Mesendoderm (in vitro differentiated cells): ENCODE data around the gene MSMB.
"Not testable (repeated sequence)": the region's sequence is repeated elsewhere in the genome, so short reads cannot be mapped to it uniquely, and the experiment has no call there.

Source experiments
- DNase-seq: peaks from one replicate; pipeline ENCODE4 v3.0.0; 2013
- H2AK5ac ChIP-seq: 2 replicates; pipeline ENCODE4 v1.6.1; 2013; ENCODE audit warnings: low read length, inconsistent platforms
- H2BK120ac ChIP-seq: 2 replicates; pipeline ENCODE4 v1.6.1; 2013; ENCODE audit warnings: low read depth, mild to moderate bottlenecking, low read length, moderate library complexity, mixed read lengths
- H2BK15ac ChIP-seq: replicated peaks from 2 replicates; pipeline ENCODE4 v1.6.1; 2013; ENCODE audit warnings: low read depth, mild to moderate bottlenecking, moderate library complexity
- H2BK5ac ChIP-seq: 2 replicates; pipeline ENCODE4 v1.6.1; 2013; ENCODE audit warnings: low read length, inconsistent platforms
- H3K18ac ChIP-seq: 2 replicates; pipeline ENCODE4 v1.6.1; 2013; ENCODE audit warnings: mild to moderate bottlenecking, low read length, mixed read lengths
- H3K23ac ChIP-seq: one replicate; pipeline ENCODE4 v1.6.1; 2013; ENCODE audit warnings: low read length
- H3K27ac ChIP-seq: 2 replicates; pipeline ENCODE4 v1.5.1; 2013; ENCODE audit warnings: low read depth, mild to moderate bottlenecking, inconsistent platforms, low read length, moderate library complexity
- H3K27me3 ChIP-seq: 2 replicates; pipeline ENCODE4 v1.6.1; 2013; ENCODE audit warnings: low read length, control low read depth, mild to moderate bottlenecking, inconsistent platforms; ENCODE audit not compliant: insufficient read depth, poor library complexity
- H3K36me3 ChIP-seq: 2 replicates; pipeline ENCODE4 v1.6.1; 2013; ENCODE audit warnings: low read length, inconsistent platforms; ENCODE audit not compliant: control insufficient read depth, insufficient read depth
- H3K4ac ChIP-seq: one replicate; pipeline ENCODE4 v1.6.1; 2013; ENCODE audit warnings: low read depth, mild to moderate bottlenecking, low read length, moderate library complexity
- H3K4me1 ChIP-seq: 2 replicates; pipeline ENCODE4 v1.6.1; 2013; ENCODE audit warnings: low read depth, low read length, inconsistent platforms; ENCODE audit not compliant: control insufficient read depth
- H3K4me2 ChIP-seq: 2 replicates; pipeline ENCODE4 v1.6.1; 2013; ENCODE audit warnings: low read length
- H3K4me3 ChIP-seq: 2 replicates; pipeline ENCODE4 v1.5.1; 2013; ENCODE audit warnings: mild to moderate bottlenecking, low read length
- H3K56ac ChIP-seq: one replicate; pipeline ENCODE4 v1.6.1; 2013; ENCODE audit warnings: low read length
- H3K79me1 ChIP-seq: 2 replicates; pipeline ENCODE4 v1.6.1; 2013; ENCODE audit warnings: low read length, inconsistent platforms
- H3K79me2 ChIP-seq: 2 replicates; pipeline ENCODE4 v1.6.1; 2013; ENCODE audit warnings: mild to moderate bottlenecking, low read length; ENCODE audit not compliant: control insufficient read depth, insufficient read depth
- H3K9ac ChIP-seq: 2 replicates; pipeline ENCODE4 v1.6.1; 2013; ENCODE audit warnings: low read length, inconsistent platforms
- H4K5ac ChIP-seq: one replicate; pipeline ENCODE4 v1.6.1; 2013; ENCODE audit warnings: low read length
- H4K8ac ChIP-seq: one replicate; pipeline ENCODE4 v1.6.1; 2013; ENCODE audit warnings: low read depth, mild to moderate bottlenecking, control low read depth, low read length, moderate library complexity
- WGBS: extraction: QIAGEN DNeasy Blood & Tissue Kit; methylation state at CpG from one replicate; pipeline ENCODE4 v1.1.7; 2013; ENCODE audit warnings: low lambda C conversion rate, missing lambda C conversion rate; ENCODE audit not compliant: insufficient coverage; ENCODE audit errors: extremely low coverage; 5-methylcytosine and 5-hydroxymethylcytosine counted together

MSMB gene

GRCh38 chr10:46005383-46005782 is 40.7 kb downstream of the MSMB start:
- Histone ChIP-seq H2BK15ac (no peak overlapping the region), H3K4me1 (no peaks in the 10 kb centered on the region), H2BK120ac (no peak overlapping the region), H3K27me3 (no peaks in the 10 kb centered on the region), H3K9ac (no peak overlapping the region), H3K4me2 (no peak overlapping the region), H3K27ac (no peak overlapping the region), H2AK5ac (no peak overlapping the region), H3K56ac (no peak overlapping the region), H3K4ac (no peak overlapping the region), H3K79me1 (peaks cover 1% of the 10 kb centered on the region), H2BK5ac (no peak overlapping the region), H3K4me3 (no peak overlapping the region), H4K5ac (no peak overlapping the region), H3K18ac (no peak overlapping the region), H4K8ac (no peak overlapping the region), H3K79me2 (no peaks in the 10 kb centered on the region), H3K36me3 (peaks cover 16% of the 10 kb centered on the region), H3K23ac (no peak overlapping the region)
- WGBS, result no CpG with 5 or more reads among the region's 4 CpGs
- DNase-seq, result no peak

GRCh38 chr10:46004963-46005362 is 41.1 kb downstream of the MSMB start:
- Histone ChIP-seq H3K18ac (no peak overlapping the region), H3K23ac (no peak overlapping the region), H2BK5ac (no peak overlapping the region), H2AK5ac (no peak overlapping the region), H3K27ac (no peak overlapping the region), H4K5ac (no peak overlapping the region), H2BK120ac (no peak overlapping the region), H3K4me2 (no peak overlapping the region), H3K56ac (no peak overlapping the region), H2BK15ac (no peak overlapping the region), H3K79me2 (no peaks in the 10 kb centered on the region), H3K4me1 (no peaks in the 10 kb centered on the region), H3K79me1 (peaks cover 1% of the 10 kb centered on the region), H3K9ac (no peak overlapping the region), H4K8ac (no peak overlapping the region), H3K36me3 (peaks cover 12% of the 10 kb centered on the region), H3K4ac (no peak overlapping the region), H3K27me3 (no peaks in the 10 kb centered on the region), H3K4me3 (no peak overlapping the region)
- WGBS, result no CpG with 5 or more reads among the region's 2 CpGs
- DNase-seq, result no peak

- H3K4me3 ChIP-seq, result no peak overlapping the region
- H3K4me1 ChIP-seq, result no peaks in the 10 kb centered on the region
- H4K5ac ChIP-seq, result no peak overlapping the region
- no peaks in the 10 kb centered on the region for H3K27me3 ChIP-seq
- DNase-seq, result no peak
- peaks cover 11% of the 10 kb centered on the region for H3K36me3 ChIP-seq
- H3K18ac ChIP-seq, result no peak overlapping the region
- no CpG with 5 or more reads among the region's 9 CpGs for WGBS
- no peak overlapping the region for H3K9ac ChIP-seq
- H3K79me2 ChIP-seq, result no peaks in the 10 kb centered on the region
- H2BK120ac ChIP-seq, result no peak overlapping the region
- no peak overlapping the region for H3K23ac ChIP-seq
- H4K8ac ChIP-seq, result no peak overlapping the region
- no peak overlapping the region for H2AK5ac ChIP-seq
- peaks cover 1% of the 10 kb centered on the region for H3K79me1 ChIP-seq
- H3K4ac ChIP-seq, result no peak overlapping the region
- H3K4me2 ChIP-seq, result no peak overlapping the region
- H3K27ac ChIP-seq, result no peak overlapping the region
- H3K56ac ChIP-seq, result no peak overlapping the region
- H2BK5ac ChIP-seq, result no peak overlapping the region
- H2BK15ac ChIP-seq, result no peak overlapping the region
Observed at GRCh38 chr10:46002916-46003693, 43.0 kb downstream of the MSMB start.

- H2BK120ac ChIP-seq, H3K9ac ChIP-seq, DNase-seq, H2AK5ac ChIP-seq, H2BK15ac ChIP-seq, H4K5ac ChIP-seq, H3K18ac ChIP-seq, H3K27ac ChIP-seq, H3K36me3 ChIP-seq, H3K4me2 ChIP-seq, H4K8ac ChIP-seq, H3K4ac ChIP-seq, H3K79me1 ChIP-seq, H3K23ac ChIP-seq, H3K79me2 ChIP-seq, H3K4me3 ChIP-seq, H3K27me3 ChIP-seq, H3K56ac ChIP-seq, H2BK5ac ChIP-seq, H3K4me1 ChIP-seq: not testable (repeated sequence)
- no CpG with 5 or more reads among the region's 7 CpGs for WGBS
Observed at GRCh38 chr10:46002189-46002687, 43.8 kb downstream of the MSMB start.

- no peak overlapping the region for H2AK5ac ChIP-seq
- no peak overlapping the region for H2BK15ac ChIP-seq
- H3K18ac ChIP-seq, result no peak overlapping the region
- no peak overlapping the region for H4K8ac ChIP-seq
- WGBS, result no CpG with 5 or more reads among the region's 5 CpGs
- peaks cover 1% of the 10 kb centered on the region for H3K79me1 ChIP-seq
- H3K4ac ChIP-seq, result no peak overlapping the region
- no peak overlapping the region for H2BK5ac ChIP-seq
- H4K5ac ChIP-seq, result no peak overlapping the region
- H3K4me2 ChIP-seq, result no peak overlapping the region
- H3K4me1 ChIP-seq, result no peaks in the 10 kb centered on the region
- DNase-seq, result no peak
- no peak overlapping the region for H3K27ac ChIP-seq
- H3K9ac ChIP-seq, result no peak overlapping the region
- H3K23ac ChIP-seq, result no peak overlapping the region
- H3K56ac ChIP-seq, result no peak overlapping the region
- H3K4me3 ChIP-seq, result no peak overlapping the region
- no peaks in the 10 kb centered on the region for H3K79me2 ChIP-seq
- H3K27me3 ChIP-seq, result no peaks in the 10 kb centered on the region
- H2BK120ac ChIP-seq, result no peak overlapping the region
- peaks cover 7% of the 10 kb centered on the region for H3K36me3 ChIP-seq
Observed at GRCh38 chr10:46001187-46001756, 44.8 kb downstream of the MSMB start.
